Ureter (tissue), 1 donor: Measurements from ENCODE around the gene RAD51B. TPM values are rescaled to one million over a fixed set of nuclear protein-coding genes. Genes with fewer than 3 reads are reported as not detected.
A peak's percentile ranks its signal among the peaks of the same experiment; 100 is the strongest.
"Not testable (repeated sequence)": the region's sequence is repeated elsewhere in the genome, so short reads cannot be mapped to it uniquely, and the experiment has no call there.

Source experiments
- DNase-seq: peaks from one replicate; pipeline ENCODE4 v3.0.0-alpha.2; 2020; ENCODE audit warnings: low spot score
- total RNA-seq: library from RNA; stranded (reverse); gene quantifications from one replicate; pipeline ENCODE4 v1.2.4, GENCODE V29; 2023
- donor health status: DM: yes; HTN: yes; CAD: no.

The RAD51B gene
- total RNA-seq, 1 donor from 2014 or later: 36.6 TPM

- no peak for DNase-seq
Measured at GRCh38 chr14:68174446-68174845, 354.9 kb downstream of the RAD51B start.

- no peak for DNase-seq
Measured at GRCh38 chr14:68176687-68177086, 357.1 kb downstream of the RAD51B start.

DNA sequence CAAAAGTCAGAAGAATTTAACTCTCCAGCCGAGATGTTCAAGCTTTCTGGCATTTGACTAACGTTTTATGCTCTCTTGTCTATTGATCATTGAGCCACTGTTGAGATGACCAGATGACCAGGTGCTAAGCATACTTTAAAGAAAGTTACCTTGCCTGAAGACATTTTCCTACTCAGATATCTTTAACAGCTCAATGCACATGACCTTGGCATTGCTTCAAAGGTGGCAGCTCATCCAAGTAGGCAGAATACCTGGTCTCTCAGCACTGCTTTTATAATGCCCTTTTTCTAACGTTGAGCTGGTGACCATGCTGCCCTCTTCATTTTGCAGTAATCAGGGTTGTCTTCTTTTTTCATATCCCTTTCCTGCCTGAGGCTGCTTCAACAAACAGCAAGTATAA lies 358.1 kb downstream of the RAD51B start:
- DNase-seq: no peak

DNA sequence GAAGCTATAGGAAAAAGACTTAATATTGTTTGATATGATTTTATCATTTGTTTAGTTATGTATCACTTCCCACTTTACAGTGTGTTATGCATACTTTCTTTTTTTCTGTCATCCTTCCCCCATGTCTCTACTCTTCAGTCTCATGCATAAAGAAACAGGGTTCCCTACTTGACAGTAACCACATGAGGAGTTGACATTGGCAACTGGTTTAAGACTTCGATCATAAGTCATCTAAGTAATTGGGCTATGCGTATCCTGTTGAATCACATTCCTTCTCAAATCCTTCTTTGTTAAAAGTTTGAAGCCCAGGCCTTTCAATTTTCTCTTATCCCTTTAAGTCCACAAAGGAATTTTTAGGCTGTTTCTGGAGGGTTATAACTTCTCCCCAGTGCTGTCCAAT lies 358.7 kb downstream of the RAD51B start:
- no peak for DNase-seq

DNA sequence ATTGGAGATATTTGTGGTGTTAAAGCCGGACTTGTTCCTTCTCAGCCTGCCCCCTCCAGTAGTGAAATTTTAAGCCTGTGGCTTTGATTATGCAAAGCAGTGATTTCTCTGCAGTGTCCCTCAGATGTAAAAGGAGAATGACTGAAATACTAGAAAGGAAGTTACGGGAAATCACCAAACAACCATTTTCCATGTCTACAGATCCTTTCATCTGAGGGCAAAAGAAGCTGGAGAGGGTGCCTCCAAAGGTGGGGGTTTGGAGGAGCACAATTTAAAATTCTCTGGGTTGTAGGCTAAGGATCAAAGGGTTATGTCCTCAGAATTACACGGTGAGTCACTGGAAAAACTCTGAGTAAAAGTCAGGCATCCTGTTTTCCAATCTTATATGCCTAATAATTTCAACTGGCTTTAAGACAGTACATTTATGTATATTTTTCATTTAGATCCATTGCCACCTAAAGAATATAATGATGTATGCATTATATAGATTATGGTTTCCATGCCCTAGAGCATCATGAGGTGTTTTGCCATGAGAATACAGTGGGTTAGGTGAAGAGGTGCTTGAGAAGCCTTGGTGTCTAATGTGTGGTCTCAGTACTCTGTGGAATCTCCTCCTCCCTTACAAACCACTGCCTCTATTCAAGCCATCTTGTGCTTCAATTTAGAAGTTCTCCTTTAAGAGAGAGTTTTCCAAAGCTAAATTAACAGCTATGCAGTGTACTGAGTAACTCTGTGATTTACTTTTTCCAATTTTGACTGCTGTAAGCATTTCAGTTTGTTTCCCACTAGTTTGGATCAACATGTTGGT lies 362.1 kb downstream of the RAD51B start:
- DNase-seq: no peak

- no peak for DNase-seq
Measured at GRCh38 chr14:68182492-68182891, 362.9 kb downstream of the RAD51B start.

- not testable (repeated sequence) for DNase-seq
Measured at GRCh38 chr14:68186500-68187276, 367.1 kb downstream of the RAD51B start.

- no peak for DNase-seq
Measured at GRCh38 chr14:68188174-68188573, 368.6 kb downstream of the RAD51B start.

GRCh38 chr14:68190032-68190431 lies 370.5 kb downstream of the RAD51B start:
- DNase-seq: no peak

DNA sequence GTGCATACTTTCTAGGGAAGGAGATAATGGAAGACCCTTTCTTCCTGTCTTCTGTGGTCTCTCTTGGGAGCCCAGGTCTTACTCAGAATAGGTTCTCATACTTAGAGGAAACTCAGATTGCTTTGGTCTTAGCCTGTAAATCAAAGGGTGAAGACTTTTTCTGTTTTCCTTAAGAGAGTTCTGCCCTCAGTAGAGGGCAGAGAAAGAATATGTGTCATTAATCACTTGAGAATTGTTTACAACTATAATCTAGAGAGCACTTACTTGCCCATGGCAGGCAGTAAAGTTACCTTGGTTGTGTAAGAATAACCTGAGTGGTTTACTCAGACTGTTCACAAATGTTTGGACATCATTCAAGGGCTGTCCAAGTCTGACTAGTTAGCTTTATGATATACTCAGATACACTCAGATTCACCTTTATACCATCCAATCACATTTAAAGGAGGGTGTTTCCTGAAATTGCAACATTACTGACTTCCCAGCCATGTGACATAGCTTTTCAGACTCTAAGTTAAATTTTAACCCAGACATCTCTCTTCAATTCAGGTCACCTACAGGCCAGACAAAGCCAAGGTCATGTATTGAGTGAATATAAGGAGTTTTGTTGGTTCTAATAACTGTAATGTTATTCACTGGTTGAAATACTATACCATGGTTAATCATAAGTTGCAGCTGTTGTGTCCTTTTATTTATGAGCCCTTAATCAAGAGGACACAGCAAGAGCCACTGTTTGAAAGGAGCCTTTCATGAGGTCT lies 372.2 kb downstream of the RAD51B start:
- DNase-seq: peak; percentile 46

GRCh38 chr14:68192935-68193334 lies 373.4 kb downstream of the RAD51B start:
- no peak for DNase-seq

DNA sequence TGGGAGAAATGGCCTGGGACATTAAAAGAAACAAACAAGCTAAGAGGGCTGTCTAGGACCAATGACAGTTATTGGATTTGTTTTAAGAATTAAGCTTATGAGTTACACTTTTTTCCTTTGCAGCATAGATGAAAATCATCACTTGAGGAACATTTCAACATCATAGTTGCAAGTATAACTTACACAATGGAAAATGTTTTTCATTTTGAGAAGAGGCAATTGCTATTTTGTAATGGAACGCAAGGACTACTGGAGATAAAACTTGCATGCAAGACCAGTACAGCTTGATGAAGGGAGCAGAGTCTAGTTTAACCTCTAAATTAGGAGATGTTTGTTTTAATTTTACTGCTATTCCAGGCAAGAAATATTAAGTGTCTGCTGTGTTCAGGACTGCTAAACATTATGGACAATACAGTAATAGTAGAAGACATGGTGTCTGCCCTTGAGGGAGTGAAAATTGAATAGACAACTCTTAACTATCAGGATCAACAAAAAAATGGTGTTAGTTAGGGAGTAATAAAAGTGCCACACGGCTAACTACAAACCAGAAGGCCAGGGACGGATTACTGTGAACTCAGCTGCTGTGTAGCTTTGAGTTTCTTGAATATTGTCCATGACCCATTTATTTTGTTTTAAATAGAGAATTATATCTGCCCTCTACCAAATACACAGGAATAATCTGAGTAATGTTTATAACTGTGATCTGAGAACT lies 374.5 kb downstream of the RAD51B start:
- no peak for DNase-seq

DNA sequence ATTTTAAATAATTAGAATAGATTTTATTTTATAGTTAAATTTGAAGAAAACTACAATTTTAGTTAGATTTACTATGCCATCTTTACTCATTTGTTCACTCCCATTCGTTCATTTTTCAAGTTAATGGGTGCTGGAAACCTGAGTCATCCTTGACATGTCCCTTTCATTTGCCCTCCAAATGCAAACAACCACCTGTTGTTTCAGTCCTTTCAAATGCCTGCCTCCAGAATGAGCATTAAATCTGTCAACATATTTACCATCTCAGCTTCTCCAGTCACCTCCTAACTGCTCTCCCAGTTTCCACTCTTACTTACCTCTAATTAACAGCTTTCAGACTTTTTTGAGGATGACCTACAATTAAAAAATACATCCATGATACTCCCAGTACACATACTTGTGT lies 375.5 kb downstream of the RAD51B start:
- no peak for DNase-seq

- DNase-seq: no peak
Measured at GRCh38 chr14:68198713-68199495, 379.3 kb downstream of the RAD51B start.

GRCh38 chr14:68199554-68200151 lies 380.1 kb downstream of the RAD51B start:
- no peak for DNase-seq

- no peak for DNase-seq
Measured at GRCh38 chr14:68203871-68204270, 384.3 kb downstream of the RAD51B start.

GRCh38 chr14:68208218-68208617 lies 388.6 kb downstream of the RAD51B start:
- no peak for DNase-seq

DNA sequence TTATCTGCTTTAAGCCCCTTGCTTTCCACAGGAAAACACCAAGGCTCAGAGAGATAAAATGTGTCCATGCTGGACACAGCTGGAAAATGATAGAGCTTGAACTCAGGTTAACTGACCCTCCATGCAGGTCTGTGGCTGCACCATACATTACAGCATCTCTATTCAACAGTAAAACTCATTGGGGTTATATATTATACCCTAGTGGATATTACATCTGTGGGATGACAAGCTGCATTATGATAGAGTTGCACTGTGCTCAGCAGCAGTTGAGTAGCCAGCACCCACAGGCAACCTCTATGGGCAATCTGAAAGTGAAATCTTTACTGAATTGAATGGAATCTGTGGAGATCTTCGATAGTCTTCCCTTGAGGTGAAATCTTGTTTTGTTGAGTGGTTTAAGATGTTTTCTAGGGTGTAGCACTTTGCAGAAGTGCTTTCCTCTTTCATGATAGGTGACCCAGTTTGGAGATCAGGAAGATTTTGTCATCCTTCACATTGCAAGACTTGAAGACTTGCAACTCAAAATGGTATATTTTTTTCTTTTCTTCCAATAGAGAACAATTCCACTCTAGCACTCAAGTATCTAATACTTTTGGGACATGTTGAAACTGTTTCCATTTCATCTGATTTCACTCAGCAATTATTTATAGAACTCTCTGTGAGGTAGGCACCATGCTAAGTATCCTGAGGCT lies 389.2 kb downstream of the RAD51B start:
- DNase-seq: no peak

GRCh38 chr14:68210729-68211299 lies 391.2 kb downstream of the RAD51B start:
- DNase-seq: no peak

GRCh38 chr14:68211421-68211820 lies 391.8 kb downstream of the RAD51B start:
- no peak for DNase-seq
